ENCODE data around the gene CDC42BPG.

Gene CDC42BPG

GRCh38 chr11:64801158-64801464, 43.3 kb downstream of the CDC42BPG start:
- Histone ChIP-seq H3K27ac (ENCODE audit: low read depth, low read length, poor library complexity, severe bottlenecking) (peak overlapping the region; percentile 93), H3K4me1 (ENCODE audit: insufficient read depth, low read length, severe bottlenecking) (peaks cover 48% of the 10 kb centered on the region), H3K4me3 (ENCODE audit: low read depth, low read length, poor library complexity, severe bottlenecking) (peak overlapping the region; percentile 66)

GRCh38 chr11:64800303-64801157, 43.9 kb downstream of the CDC42BPG start:
- Histone ChIP-seq H3K9ac (ENCODE audit: low read length) (peak overlapping the region; percentile 16; the same call in 1 of the 2 replicates), H3K27me3 (ENCODE audit: insufficient read depth, low read length) (no peaks in the 10 kb centered on the region), H3K4me2 (ENCODE audit: low read length) (peak overlapping the region; percentile 97), H3K4me3 (ENCODE audit: low read depth, low read length, poor library complexity, severe bottlenecking) (peak overlapping the region; percentile 66), H3K36me3 (ENCODE audit: insufficient read depth, low read length) (peaks cover 58% of the 10 kb centered on the region), H3F3A (ENCODE audit: insufficient read depth, low read length) (no peaks in the 10 kb centered on the region), H4K20me1 (ENCODE audit: insufficient read depth, low read length) (no peaks in the 10 kb centered on the region), H2AFZ (ENCODE audit: low read length) (no peak overlapping the region), H3K9me3 (ENCODE audit: low read length) (no peaks in the 10 kb centered on the region), H3K27ac (ENCODE audit: low read depth, low read length, poor library complexity, severe bottlenecking) (peak overlapping the region; percentile 93), H3K4me1 (ENCODE audit: insufficient read depth, low read length, severe bottlenecking) (peaks cover 48% of the 10 kb centered on the region), H3K9me2 (ENCODE audit: low read depth, low read length) (no peaks in the 10 kb centered on the region), H3K79me2 (ENCODE audit: insufficient read depth, low read length) (no peaks in the 10 kb centered on the region)
- TF ChIP-seq EZH2 (IDR thresholded peaks at IDR 0.05; ENCODE audit: borderline replicate concordance, low read length), result no peak
- no peak for TF ChIP-seq CTCF (IDR thresholded peaks at IDR 0.05; ENCODE audit: low read length)

More at GRCh38 chr11:64801158-64801464, 43.3 kb downstream of the CDC42BPG start:
- Histone ChIP-seq H3K27me3 (ENCODE audit: insufficient read depth, low read length) (no peaks in the 10 kb centered on the region), H3K4me2 (ENCODE audit: low read length) (peak overlapping the region; percentile 97), H2AFZ (ENCODE audit: low read length) (no peak overlapping the region), H3F3A (ENCODE audit: insufficient read depth, low read length) (no peaks in the 10 kb centered on the region), H3K79me2 (ENCODE audit: insufficient read depth, low read length) (no peaks in the 10 kb centered on the region), H4K20me1 (ENCODE audit: insufficient read depth, low read length) (no peaks in the 10 kb centered on the region), H3K9ac (ENCODE audit: low read length) (peak overlapping the region; percentile 84; the same call in 1 of the 2 replicates), H3K9me3 (ENCODE audit: low read length) (no peaks in the 10 kb centered on the region), H3K36me3 (ENCODE audit: insufficient read depth, low read length) (peaks cover 58% of the 10 kb centered on the region), H3K9me2 (ENCODE audit: low read depth, low read length) (no peaks in the 10 kb centered on the region)
- no peak for TF ChIP-seq CTCF (IDR thresholded peaks at IDR 0.05; ENCODE audit: low read length)
- TF ChIP-seq EZH2 (IDR thresholded peaks at IDR 0.05; ENCODE audit: borderline replicate concordance, low read length), result no peak

DNA sequence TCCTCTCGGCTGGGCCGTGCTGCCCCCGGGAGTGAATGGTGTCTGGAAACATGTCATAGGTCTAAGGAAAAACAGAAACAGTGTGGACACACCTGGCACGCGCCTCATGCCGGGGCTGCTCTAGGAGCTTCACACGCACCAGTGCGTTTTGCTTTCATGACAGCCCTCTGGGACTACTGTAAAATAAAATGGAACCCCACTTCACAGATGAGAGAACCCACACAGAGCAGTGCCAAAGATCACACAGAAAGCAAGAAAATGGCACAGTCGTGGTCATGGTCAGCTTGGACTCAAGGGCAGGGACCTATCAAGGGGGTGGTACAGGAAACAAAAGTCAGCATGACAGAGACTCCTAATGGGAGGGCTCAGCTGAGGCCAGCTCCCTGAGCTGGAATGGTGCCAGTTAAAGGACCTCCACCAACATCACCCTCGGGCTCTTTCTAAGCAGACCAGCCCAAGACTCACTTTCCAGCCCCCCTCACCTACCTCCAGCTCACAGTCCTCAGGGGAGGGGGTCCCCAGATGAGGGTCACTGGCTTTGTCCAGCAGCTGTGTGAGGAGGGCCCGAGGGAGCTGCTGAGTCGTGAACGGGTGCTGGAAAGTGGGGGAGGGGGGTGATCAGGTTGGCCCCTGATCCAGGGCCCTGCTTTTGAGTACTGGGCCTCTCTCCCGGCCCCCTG, 44.7 kb downstream of the CDC42BPG start:
- no peaks in the 10 kb centered on the region for H3K9me2 ChIP-seq (ENCODE audit: low read depth, low read length)
- TF ChIP-seq CTCF (IDR thresholded peaks at IDR 0.05; ENCODE audit: low read length), result no peak
- TF ChIP-seq EZH2 (IDR thresholded peaks at IDR 0.05; ENCODE audit: borderline replicate concordance, low read length), result no peak
- peaks cover 48% of the 10 kb centered on the region for H3K4me1 ChIP-seq (ENCODE audit: insufficient read depth, low read length, severe bottlenecking)
- peaks cover 50% of the 10 kb centered on the region for H3K36me3 ChIP-seq (ENCODE audit: insufficient read depth, low read length)
- no peaks in the 10 kb centered on the region for H4K20me1 ChIP-seq (ENCODE audit: insufficient read depth, low read length)
- peak overlapping the region; percentile 66 for H3K4me3 ChIP-seq (ENCODE audit: low read depth, low read length, poor library complexity, severe bottlenecking)
- no peaks in the 10 kb centered on the region for H3K27me3 ChIP-seq (ENCODE audit: insufficient read depth, low read length)
- no peak overlapping the region for H2AFZ ChIP-seq (ENCODE audit: low read length)
- H3K79me2 ChIP-seq (ENCODE audit: insufficient read depth, low read length), result no peaks in the 10 kb centered on the region
- H3K27ac ChIP-seq (ENCODE audit: low read depth, low read length, poor library complexity, severe bottlenecking), result peak overlapping the region; percentile 93
- no peaks in the 10 kb centered on the region for H3K9me3 ChIP-seq (ENCODE audit: low read length)
- H3K9ac ChIP-seq (ENCODE audit: low read length), result peak overlapping the region; percentile 0; the same call in 1 of the 2 replicates
- peak overlapping the region; percentile 97 for H3K4me2 ChIP-seq (ENCODE audit: low read length)
- H3F3A ChIP-seq (ENCODE audit: insufficient read depth, low read length), result no peaks in the 10 kb centered on the region
